ENCODE results near the gene TNFAIP8L3.

- no peak for TF ChIP-seq FOXK2 (IDR thresholded peaks at IDR 0.05)
- no peak for TF ChIP-seq FOXM1 (IDR thresholded peaks at IDR 0.05; ENCODE audit: borderline replicate concordance)
Measured at GRCh38 chr15:51046799-51047449, 47.8 kb downstream of the TNFAIP8L3 start.

Measured in HEK293T (cell line).